ENCODE data around the gene FMR1NB.

FMR1NB gene, protein sequence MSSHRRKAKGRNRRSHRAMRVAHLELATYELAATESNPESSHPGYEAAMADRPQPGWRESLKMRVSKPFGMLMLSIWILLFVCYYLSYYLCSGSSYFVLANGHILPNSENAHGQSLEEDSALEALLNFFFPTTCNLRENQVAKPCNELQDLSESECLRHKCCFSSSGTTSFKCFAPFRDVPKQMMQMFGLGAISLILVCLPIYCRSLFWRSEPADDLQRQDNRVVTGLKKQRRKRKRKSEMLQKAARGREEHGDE

DNA sequence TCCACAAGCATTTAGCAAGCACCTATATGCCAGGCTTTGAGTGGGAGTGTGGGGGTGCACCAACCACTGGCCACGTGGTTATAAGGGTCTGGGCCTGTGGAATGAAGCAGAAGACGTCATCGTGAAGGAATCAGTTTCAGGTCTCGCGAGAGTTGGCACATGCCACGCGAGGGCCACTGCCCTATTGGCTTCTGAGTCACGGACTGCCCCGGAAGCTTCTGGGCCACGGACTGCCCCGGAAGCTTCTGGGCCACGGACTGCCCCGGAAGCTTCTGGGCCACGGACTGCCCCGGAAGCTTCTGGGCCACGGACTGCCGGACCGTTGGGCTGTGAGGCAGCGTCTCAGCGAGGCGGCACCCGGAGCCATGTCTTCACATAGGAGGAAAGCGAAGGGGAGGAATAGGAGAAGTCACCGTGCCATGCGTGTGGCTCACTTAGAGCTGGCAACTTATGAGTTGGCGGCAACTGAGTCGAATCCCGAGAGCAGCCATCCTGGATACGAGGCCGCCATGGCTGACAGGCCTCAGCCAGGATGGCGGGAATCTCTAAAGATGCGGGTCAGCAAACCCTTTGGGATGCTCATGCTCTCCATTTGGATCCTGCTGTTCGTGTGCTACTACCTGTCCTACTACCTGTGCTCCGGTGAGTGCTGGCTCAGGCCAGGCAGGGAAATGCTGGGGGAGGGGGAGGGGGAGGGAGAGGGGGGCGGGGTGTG is at the start of gene FMR1NB:
TSS of gene FMR1NB (plus strand) at position 300 of the 715 bp plus-strand sequence. CDS start at position 366, 66 bp downstream.
- no peak for DNase-seq

DNA sequence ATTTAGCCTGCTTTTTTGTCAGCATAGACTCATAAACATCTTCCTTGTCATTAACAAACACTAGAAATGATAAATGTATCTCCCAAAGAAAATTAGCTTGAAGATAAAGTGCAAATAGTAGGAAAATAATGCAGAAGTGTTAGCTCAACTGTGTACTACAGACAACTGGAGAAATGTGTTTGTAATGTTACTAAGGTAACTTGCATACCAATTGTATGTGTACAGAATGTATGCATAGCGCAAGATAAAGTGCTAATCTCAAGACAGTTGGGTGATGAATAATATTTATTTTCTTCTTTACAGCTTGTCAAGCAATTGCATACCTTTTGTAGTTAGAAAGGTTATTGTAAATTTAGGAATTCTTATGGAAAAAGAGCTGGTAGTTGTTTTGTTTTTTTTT is 47.3 kb upstream of the FMR1NB start:
- DNase-seq = no peak

DNA sequence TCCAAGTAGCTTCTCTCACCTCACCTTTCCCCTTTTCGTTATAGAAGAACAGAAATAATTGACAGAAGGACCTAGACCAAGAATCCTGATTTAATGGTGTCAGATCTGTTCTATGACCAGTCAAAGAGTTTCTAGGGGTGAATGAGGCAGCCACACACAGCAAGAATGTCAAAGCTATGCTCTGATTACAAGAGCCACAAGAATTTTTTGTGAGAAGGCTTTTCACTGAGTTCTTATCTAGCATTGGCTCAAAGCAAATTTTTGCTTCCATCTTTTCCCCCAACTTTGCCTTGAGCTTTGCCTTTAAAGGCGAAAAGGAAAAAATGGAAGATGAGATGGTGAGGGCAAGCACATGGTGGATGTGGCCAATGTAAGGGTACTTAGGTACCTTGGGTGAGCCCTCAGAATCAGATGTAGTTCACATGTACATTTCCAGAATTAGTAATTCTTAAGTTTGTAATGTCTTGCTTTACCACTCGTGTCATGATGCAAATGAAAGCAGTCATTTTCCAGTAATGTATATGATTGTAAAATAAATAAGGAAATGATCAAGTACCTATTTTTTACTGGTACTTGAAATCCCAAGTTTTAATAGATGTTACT is 45.9 kb upstream of the FMR1NB start:
- DNase-seq = no peak

DNA sequence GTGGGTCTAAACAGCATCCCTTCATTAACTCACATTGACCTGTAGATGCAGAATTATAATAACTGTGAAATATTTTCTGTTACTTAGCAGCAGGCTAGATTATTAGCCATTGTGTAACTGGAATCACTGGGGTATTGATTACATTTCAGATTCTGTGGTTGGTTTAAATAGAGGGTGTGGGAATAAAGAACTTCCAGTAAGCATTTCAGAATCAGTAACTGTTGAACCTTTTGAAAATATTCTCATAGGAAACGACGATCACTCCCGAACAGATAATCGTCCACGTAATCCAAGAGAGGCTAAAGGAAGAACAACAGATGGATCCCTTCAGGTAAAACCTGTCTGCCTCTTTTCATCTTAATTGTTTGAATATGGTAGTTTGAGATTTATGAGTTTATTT is 35.9 kb upstream of the FMR1NB start:
- DNase-seq = no peak

DNA sequence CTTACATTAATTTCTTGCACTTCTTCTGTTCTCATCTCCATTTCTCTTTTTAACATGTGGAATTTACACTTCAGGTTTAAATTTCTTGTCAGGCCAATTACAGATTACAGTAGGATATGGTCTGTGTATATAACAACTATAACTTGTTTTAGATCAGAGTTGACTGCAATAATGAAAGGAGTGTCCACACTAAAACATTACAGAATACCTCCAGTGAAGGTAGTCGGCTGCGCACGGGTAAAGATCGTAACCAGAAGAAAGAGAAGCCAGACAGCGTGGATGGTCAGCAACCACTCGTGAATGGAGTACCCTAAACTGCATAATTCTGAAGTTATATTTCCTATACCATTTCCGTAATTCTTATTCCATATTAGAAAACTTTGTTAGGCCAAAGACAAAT is 32.6 kb upstream of the FMR1NB start:
- no peak for DNase-seq

DNA sequence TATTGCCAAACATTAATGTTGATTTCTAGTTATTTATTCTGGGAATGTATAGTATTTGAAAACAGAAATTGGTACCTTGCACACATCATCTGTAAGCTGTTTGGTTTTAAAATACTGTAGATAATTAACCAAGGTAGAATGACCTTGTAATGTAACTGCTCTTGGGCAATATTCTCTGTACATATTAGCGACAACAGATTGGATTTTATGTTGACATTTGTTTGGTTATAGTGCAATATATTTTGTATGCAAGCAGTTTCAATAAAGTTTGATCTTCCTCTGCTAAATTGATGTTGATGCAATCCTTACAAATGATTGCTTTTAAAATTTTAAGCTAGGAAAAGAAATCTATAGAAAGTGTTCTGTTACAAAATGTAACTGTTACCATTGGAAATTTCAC is 30.8 kb upstream of the FMR1NB start:
- DNase-seq = no peak

DNA sequence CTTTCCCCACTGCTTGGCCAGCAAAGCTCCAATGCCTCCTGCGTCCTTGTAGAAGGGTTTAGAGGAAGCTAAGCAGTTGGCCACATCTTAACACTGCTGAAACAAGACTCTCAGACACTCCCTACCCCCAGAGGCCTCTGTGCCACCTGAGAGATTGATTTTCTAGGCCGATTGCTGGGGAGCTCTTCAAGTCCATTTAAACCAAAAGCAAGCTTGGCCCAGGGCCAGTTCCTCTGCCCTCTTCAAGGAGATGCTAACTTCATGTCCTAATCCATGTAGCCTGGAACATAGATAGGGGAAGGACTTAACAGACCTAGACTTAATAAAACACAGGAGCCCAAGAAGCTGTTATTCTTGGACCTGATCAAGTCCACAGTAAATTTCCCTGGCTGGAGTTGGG is 27.2 kb upstream of the FMR1NB start:
- DNase-seq = no peak

DNA sequence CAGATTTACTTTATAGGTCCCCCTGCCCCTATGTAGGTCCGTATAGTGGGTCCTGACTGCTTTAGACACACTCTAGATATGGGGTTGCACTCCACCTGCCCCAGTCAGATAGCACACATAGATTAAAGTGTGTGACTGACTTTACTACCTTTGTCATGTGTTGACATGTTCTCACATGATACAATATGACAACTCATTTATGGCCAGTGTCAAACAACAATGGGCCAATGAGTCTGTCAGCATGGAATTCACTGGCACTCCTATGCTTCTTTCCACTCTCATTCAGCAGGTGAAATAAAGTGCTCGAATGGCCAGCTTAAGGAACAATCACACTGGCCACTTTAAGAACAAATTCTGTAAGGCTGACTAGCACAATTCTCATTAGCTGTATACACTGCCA is 23.8 kb upstream of the FMR1NB start:
- DNase-seq = no peak

DNA sequence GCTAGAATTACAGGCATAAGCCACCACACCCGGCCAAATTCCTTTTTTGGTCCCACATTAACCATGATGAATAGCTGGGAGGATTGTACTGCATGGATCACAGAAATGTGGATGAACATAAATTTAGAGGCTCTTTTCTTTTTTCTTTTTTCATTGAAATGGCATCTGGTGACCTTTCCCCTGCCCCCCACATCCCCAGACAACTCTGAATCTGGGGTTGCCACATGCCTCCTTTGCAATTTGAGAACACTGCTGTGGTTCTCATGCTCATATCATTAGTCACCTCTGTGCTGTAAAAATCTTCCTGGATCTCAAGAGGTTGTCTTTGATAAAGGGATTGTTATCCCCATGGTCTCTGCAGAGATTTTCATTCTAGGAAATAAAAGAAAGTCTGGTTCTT is 22.8 kb upstream of the FMR1NB start:
- no peak for DNase-seq

DNA sequence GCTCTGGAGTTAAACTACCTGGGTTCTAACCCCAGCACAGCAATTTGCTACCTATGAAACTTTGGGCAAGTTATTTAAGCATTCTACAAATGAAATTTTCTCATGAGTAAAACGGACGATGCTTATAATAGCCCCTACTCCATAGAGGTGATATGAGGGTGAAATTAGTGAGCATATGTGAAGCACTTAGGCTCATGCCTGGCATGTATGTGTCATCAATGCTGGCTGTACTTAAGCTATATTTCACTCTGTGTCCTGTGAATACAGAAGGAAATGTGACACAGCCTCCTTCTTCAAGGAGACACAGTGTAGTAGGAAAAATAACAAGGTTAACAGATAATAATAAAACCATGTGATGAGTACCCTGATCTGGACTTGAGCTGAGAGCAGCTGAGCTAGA is 20.4 kb upstream of the FMR1NB start:
- DNase-seq = no peak

DNA sequence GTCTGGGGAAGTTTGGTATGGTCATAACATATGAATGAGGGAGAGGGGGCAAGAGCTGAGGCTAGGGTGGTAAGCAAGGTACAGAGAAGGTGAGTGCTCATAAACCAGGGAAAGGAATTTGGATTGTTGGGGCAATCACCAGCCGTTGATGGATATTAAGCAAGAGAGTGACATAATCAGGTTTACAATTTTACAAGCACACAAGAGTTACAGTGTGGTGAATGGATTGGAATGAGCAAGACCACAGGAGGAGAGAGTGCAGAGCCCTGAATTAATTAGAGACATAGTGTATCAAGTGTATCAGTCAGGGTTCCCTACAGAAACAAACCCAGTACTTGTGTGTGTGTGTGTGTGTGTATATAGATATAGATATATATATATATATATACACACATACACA is 18.7 kb upstream of the FMR1NB start:
- DNase-seq = no peak

DNA sequence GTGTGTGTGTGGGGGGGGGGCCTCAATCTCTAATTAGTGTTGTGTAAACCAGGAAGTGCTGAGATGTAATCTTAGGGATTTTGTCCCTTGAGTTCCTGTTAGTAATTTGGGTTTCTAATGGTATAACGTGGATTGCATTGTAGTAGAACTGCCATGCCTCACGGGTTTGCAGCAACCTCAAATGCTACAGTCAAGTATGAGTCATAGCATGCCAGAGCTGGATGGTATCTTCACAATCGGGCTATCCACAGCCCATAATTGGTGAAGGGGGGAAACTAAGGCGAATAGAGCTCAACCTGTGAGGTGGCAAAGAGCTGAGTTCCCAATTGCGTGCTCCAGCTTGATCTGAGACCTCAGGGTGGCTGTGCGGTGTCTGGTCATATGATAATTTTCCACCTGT is 2.2 kb upstream of the FMR1NB start:
- no peak for DNase-seq

DNA sequence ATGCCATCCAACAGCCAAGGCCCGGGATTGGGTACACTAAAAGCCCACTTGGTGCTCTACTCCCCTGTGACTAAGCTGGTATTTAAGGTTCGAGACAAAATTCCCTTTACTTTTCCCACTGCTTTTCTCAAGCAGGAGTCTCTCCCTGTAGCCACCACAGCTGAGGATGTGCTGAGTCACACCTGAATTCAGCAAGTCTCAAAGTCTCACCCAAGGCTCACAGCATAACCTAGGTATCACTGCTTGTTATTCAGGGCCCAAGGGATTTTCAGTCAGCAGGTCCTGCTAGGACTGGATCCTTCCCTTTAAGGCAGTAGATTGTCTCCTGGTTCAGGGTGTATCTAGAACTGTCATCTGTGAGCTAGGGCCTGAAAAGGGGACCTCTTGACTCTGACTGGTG is 39.2 kb downstream of the FMR1NB start:
- no peak for DNase-seq

DNA sequence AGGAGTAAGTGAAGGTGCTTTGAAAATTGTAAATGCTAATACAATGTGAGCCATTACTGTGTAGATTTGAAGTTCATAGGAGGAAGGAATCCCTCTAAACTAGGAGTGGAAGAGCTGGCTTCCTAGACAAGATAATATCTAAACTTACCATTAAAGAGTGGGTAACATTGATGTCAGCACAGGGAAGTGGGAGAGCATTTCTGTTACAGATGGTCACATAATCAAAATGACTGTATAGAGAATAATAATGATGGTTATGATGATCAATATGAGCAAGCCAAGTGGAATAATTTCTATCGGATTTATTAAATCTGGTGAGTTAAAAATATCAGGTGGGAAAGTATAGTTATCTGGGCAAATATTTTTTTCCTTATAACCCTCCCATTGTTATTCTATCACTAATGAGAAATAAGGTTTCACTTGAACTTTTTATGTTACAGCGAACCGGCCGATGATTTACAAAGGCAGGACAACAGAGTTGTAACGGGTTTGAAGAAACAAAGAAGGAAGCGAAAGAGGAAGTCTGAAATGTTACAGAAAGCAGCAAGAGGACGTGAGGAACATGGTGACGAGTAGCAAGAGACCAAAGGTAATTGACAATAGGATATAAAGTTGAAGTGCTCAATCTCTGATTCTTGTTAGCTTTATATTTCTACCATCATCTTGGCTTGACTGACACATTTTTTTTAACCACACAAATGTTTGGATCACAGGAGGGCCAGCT is 43.5 kb downstream of the FMR1NB start:
- DNase-seq = no peak

DNA sequence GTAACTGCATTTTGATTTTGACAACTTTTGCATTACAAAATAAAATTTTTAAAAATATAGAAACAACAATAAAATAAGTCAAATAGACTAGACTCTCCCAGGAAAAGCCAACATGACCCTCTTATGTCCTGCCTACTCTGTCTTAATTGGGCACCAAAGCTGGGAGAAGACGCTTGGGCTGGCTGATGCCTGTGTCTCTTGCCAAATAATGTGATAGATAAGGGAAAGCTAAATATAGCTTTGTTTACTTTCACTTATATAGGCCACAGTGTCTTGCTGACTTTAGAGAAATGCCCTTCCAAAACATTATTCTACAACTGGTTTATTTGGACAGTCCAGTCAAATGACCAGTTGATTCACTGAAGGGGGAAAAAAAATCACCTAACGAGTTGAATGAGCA is 54.2 kb downstream of the FMR1NB start:
- DNase-seq = no peak

DNA sequence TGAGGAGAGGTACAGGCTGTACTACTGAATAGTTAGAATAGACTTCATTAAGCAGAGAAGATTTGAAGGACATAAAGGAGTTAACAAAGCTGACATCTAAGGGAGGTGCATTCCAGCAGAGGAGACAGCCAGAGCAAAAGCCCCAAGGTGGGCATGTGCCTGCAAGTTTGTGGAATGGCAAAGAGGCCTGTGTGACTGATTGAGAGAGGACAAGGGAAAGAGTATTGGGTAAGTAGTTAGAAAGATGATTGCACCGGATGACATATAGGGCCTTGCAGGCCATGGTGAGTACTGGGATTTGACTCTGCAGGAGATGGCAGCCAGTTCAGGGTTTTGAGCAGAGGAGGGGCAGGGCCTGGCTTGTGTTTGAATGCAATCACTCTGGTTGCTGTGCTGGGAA is 55.9 kb downstream of the FMR1NB start:
- no peak for DNase-seq

DNA sequence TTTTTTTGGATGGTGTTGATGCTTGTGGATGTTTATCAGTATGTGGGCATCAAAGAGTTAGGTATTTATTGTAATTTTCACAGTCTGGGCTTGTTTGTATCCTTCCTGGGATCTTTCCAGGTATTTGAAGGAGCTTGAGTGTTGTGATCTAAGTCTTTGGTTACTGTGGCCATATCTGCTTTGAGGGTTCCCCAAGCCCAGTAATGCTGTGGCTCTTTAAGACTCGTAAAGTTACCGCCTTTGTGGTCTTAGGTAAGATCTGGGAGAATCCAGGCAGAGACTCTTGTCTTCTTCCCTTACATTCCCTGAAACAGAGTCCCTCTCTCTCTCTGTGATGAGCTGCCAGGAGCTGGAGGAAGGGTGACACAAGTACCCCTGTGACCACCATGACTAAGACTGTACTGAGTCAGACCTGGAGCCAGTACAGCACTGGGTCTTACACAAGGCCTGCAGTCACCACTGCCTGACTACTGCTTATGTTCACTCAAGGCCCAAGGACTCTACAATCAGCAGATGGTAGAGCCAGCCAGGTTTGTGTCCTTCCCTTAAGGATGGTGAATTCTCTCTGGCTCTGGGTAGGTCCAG is 62.2 kb downstream of the FMR1NB start:
- DNase-seq = no peak

DNA sequence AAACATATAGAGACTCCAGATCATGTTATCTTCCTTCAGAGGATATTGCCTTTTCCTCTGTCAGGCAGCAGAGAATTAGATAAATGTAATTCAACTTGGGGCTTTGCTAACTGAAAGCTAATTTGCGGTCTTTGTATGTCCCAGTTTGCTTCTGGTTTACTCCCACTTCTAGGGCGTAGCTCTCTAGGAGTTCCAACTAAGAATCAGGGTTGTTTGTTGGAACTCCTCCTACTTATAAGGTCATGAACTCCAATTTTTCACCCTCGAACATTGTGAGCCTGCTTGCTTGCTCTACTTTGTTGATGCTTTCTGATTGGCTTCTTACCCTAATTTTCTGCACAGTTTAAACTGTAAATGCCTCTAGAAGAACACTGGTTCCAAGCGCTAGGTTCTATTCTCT is 66.1 kb downstream of the FMR1NB start:
- DNase-seq = no peak

DNA sequence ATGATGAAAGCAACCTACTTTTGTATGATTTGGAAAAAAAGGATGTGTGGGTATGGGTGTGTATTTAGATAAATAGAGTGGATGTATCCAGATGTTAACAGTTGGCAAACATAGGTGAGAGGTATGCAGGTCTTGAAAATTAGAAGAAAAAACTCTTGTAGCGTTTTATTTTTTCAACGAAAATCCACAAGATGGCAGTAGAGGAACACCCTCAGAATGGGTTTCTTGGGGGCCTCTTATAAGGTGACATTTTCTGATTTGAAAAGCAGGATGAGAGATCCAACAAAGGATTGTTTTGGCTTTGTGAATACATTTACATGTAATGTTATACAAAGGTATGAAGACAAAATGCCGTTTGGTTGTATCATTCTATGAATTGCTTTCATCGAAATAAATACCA is 68.3 kb downstream of the FMR1NB start:
- DNase-seq = no peak

DNA sequence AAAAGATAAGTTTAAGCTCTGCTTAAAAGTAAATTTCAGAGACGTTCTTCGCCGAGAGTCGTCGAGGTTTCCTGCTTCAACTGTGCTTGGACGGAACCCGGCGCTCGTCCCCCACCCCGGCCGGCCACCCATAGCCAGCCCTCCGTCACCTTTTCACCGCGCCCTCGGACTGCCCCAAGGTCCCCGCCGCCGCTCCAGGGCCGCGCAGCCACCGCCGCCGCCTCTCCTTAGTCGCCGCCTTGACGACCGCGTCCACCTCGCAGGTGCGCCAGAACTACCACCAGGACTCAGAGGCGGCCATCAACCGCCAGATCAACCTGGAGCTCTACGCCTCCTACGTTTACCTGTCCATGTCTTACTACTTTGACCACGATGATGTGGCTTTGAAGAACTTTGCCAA is 70.8 kb downstream of the FMR1NB start:
- DNase-seq = no peak

DNA sequence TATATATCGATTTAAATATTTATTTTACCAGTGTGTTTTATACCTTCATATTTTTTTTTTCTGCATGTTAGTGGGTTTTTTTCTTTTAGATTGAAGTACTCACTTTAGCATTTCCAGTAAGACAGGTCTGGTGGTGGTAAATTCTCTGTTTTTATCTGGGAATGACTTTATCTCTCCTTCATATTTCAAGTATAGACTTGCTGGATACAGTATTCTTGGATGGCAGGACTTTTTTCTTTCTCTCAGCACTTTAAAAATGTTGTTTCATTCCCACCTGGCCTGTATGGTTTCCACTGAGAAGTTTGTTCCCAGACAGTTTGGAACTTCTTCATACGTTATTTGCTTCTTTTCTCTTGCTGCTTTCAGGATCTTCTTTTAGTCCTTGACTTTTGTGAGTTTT is 86.1 kb downstream of the FMR1NB start:
- no peak for DNase-seq

DNA sequence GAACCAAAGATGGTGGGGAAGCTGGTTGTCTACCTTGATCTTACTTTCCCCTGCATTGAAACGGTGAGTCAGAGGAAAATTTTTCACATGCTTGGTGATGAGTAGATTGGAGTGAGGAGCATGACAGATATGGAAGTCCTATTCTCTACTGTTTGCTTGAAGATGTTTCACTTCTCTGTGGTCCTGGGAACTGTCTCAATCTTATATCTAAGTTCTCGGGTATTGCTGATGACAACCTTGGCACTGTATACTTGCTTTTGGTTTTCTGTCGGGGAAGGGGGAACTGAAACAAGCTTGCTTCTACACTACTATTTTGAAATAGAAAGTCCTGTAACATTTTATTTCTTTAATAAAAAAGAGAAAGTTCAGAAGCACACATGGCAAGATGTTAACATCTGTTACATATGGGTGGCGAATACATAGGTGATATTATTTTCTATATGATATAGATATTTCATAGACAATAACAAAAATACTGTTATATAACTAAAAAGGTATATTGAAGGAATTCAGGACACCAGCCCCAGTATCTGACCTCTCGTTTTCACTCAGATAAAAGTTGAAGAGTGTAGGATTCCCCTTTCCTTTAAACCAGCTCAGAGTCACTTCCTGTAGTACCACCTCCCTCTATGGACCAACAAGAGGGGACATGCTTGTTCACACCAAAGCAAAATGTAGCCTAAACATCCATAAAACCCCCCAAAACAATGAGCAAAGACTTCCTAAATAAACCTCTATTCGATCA is 88.8 kb downstream of the FMR1NB start:
- DNase-seq = no peak

DNA sequence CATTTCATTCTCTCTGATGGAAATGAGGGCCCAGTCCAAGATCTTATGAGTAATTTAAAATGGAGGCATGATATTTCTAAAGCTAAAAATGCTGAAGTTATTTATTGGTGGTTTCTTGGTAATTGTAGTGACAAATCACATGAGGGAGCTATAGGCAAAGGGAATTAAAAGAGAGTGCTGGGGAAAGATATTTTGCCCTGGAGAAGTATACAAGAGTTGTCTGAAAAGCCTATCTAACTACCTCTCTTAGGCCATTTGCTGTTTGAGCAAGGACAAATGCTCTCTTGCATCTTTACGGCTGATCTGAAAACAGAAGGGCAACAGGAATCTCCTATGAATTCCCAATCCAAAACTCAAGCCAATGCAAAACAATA is 89.4 kb downstream of the FMR1NB start:
- DNase-seq = no peak

Data from activated T-cell treated with anti-CD3 and anti-CD28 coated beads, Interleukin-2, amount 50 U/mL, for 1 hour (primary cell).